Measurements from ENCODE around the gene RGP1.

RGP1 gene, protein sequence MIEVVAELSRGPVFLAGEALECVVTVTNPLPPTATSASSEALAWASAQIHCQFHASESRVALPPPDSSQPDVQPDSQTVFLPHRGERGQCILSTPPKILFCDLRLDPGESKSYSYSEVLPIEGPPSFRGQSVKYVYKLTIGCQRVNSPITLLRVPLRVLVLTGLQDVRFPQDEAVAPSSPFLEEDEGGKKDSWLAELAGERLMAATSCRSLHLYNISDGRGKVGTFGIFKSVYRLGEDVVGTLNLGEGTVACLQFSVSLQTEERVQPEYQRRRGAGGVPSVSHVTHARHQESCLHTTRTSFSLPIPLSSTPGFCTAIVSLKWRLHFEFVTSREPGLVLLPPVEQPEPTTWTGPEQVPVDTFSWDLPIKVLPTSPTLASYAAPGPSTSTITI

GRCh38 chr9:35748858-35749514, at the start of gene RGP1, which contains the start of gene GBA2:
Gene RGP1, plus strand, starts transcription at chr9:35749287. Its CDS starts 469 bp downstream, at chr9:35749756.
Gene GBA2, minus strand, starts transcription at chr9:35749228. Its CDS starts 524 bp downstream, at chr9:35748704.
- DNase-seq: peak; percentile 72

- DNase-seq: no peak
Measured at GRCh38 chr9:35700031-35700430, 49.1 kb upstream of the RGP1 start.

DNA sequence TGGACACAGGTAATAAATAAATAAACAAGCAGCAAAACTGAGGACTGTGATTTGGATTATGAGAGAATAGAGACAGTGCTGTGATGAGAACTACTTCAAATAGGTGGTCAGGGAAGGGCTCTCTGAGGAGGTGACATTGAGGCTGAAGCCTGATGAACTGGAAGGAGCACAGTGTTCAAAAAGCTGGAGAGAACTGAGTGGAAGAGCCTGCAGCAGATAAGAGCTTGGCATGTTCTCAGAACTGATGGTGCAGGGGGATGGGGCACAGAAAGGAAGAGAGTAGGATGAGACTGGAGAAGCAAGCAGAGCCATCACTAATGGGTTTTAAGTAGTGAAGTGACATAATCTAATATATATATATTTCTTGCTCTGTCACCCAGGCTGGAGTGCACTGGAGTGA, 48.1 kb upstream of the RGP1 start:
- no peak for DNase-seq

DNA sequence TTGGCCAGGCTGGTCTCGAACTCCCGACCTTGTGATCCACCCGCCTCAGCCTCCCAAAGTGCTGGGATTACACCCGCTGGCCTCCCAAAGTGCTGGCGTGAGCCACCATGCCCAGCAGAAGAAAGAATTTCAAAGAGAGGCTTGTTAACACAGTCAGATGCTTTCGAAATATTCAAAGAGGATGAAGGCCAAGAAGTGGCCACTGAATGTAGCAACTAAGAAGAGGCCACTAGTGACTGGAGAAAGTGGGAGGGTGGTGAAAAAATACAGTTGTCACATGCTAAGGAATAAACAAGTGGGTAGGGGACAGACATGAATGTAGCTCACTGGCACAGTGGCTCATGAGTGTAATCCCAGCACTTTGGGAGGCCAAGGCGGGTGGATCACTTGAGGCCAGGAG, 46.4 kb upstream of the RGP1 start:
- no peak for DNase-seq

DNA sequence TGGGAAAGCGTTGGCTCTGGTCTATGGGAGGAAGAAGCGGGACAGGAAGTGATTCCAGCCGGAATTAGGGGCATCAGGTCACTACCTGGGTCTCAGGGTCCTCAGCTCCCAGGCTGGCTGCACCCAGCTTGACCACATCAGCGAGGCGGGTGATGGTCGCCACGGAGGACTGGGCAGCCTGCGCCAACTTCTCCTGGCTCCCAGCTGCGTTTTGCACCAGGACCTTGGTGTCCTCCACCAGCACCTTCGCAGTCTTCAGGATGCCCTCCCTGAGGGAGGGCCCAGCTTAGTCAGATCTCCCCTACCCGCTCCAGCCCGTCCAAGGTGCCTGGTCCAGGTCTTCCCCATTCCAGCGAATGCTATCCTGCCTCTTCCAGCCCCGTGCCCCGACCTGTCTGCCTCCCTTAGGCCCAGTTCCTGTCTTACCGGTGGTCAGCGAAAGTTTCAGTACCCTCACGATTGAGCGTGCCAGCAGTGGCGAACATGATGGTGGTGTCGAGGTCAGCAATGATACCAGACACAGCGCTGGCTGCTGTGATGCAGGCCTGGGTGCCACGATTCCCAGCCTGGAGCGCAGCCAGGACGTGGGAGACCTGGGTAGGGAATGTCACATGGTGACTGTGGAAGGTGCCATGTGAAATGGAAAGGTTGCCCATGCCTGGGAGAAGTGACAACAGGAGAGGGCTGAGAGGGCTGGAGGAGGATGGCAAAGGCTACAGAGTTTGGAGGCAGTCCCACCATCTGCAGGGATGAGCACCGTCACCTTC, 45.0 kb upstream of the RGP1 start:
- no peak for DNase-seq

DNA sequence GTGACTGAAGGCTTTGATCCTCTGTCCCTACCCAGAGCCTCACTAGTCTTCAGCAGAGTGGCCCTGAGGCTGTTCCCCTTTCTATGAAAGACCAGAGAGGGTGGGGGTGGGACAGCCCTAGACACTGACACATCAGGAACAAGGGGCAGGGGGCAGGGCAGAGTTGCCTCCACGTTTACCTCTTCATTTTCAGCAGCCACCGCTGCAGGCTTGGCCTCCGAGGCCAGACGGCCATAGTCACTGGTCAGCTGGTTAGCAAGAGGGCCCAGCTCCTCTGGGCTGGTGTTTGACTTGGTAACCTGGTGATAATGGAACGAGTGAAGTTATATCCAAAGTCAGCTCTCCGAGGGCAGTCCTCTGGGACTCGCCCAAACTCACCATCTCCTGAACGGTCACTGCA, 43.7 kb upstream of the RGP1 start:
- DNase-seq: no peak

GRCh38 chr9:35705836-35706430, 43.2 kb upstream of the RGP1 start:
- DNase-seq: no peak

DNA sequence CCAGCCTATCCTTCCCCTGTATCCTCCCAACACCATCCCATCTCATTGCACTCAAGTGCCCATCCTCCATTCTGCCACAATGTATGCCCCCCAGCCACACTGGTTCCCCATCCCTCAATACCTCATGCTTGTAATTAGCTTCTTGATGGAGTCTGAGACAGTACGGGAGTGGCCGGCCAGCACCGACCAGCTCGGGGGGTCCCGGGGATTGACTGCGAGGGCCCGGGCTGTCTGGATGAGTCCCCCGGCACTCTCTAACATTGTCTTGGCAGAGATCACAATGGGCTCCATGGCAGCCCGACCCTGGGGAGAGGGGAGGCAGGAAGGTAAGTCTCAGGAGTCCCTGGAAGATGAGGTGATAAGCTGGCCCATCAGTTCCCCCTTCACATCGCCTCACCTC, 42.1 kb upstream of the RGP1 start:
- DNase-seq: no peak

GRCh38 chr9:35708146-35708545, 40.9 kb upstream of the RGP1 start:
- DNase-seq: no peak

DNA sequence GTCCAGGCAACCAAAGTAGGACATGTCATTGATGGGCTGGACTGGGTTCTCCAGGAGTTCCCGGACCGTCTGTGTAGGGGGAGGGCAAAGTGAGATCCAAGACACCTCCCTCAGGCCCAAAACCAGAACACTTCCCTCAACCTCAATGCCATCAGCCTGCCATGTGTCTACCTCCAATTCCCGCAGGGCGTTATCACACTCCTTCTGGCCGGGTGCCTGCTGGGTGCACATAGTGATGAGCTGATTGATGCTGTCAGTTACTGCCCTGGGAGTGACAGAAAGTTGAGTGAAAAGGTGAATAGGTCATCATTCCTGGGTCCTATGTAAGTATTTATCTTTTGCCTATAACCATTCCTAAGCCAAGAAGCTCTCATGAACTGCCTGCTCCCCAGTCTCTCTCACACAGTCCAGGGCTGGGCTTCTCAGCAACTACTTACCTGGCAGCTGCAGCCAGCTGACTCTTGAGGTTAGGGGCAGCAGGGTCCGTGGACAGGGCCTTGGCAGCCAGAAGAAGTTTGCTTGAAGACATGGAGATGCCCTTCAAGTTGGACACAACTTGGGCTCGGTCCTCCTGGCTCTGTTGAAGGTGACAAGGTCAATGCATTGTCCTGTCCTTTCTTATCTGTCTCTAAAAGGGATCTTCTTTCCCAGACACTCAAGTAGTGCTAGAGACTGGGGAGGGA, 38.1 kb upstream of the RGP1 start:
- DNase-seq: no peak

DNA sequence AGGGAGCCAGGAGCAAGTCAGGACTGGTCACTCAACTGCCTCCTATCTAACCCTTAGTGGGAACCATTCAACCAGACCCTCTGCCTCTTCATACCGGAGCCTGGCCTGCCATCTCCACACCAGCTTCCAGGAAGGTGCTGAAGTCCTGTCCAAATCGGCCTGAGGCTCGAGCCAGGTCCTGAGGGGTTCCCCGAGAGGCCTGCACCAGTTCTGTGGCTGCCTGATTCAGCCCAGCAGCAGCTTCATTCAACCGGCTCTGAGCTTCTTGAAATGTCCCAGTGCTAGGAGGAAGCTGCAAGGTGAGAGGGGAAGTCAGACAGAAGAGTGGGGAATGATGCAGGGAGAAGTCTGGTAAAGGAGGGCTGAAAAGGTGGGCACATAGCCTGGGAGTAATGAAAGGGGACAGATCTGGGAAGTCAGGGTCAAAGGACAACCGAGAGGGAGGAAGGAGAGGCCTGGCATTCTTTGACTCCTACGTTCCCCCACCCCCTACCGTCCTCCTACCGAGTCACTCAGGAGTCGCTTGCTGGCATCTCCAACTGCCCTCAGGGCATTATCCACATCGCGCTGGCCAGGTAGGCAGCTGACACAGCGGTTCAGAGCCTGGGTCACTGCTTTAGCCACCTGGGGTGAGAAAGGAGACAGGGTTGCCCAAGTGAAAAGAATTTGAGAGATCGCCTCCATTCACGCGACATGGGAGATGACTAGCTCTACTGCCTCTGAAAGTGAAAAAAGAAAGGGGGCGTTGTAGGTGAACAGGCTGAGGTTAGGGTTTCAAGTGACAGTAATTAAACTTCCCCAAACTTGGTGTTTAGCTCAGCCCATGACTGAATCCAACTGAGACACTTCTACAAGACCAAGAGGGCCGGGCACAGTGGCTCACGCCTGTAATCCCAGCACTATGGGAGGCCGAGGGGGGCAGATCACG, 37.3 kb upstream of the RGP1 start:
- DNase-seq: no peak

GRCh38 chr9:35712762-35713400, 36.2 kb upstream of the RGP1 start:
- no peak for DNase-seq

DNA sequence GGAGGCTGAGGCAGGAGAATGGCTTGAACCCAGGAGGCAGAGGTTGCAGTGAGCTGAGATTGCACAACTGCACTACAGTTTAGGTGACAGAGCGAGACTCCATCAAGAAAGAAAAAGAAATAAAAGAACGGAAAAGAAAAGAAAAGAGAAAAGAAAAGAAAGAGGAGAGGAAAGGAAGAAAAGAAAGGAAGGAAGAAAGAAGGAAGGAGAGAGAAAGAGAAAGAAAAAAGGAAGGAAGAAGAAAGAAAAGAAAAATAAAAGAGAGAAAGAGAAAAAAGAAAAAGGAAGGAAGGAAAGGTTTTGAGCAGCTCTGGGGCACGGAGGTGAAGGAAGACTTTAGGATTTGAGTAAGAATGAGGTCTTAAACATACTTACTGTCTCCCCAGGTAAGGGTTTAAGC, 35.5 kb upstream of the RGP1 start:
- no peak for DNase-seq

DNA sequence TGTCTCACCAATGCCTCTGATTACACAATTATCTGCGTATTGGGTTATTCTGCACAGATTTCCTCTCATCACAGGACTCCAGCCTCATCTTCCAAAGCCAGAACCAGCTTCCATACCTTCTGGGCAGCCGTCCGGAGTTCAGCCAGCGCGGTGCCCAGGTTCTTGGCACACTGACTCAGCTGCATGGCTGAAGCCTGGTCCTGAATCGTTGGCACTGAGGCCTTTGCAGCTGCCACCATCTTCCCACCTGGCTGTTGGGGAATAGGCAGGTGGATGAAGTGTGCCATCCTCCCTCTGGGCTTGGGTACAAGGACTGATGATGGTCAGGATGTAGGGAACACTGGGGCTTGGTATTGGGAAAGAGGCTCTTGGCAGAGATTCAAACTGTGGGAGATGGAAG, 35.0 kb upstream of the RGP1 start:
- DNase-seq: no peak

GRCh38 chr9:35714579-35715252, 34.4 kb upstream of the RGP1 start:
- DNase-seq: no peak

DNA sequence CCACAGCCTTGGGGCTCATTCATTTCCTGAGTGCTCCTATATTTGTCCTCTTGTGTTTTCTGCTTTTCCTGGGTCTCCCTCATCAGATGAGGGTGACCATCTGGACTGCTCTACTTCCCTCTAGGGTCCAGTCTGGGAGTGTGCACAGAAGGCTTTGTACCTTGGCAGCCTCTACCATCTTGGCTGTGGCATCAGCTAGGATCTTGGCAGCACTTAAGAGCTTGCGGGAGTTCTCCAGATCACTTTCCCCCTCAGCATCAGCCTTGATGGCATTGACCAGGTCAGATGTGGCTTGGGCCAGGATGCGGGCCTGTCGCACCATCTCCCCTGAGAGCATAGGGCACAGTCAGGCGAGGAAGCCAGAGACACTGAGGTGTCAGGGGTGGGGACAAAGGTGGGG, 32.9 kb upstream of the RGP1 start:
- DNase-seq: no peak

DNA sequence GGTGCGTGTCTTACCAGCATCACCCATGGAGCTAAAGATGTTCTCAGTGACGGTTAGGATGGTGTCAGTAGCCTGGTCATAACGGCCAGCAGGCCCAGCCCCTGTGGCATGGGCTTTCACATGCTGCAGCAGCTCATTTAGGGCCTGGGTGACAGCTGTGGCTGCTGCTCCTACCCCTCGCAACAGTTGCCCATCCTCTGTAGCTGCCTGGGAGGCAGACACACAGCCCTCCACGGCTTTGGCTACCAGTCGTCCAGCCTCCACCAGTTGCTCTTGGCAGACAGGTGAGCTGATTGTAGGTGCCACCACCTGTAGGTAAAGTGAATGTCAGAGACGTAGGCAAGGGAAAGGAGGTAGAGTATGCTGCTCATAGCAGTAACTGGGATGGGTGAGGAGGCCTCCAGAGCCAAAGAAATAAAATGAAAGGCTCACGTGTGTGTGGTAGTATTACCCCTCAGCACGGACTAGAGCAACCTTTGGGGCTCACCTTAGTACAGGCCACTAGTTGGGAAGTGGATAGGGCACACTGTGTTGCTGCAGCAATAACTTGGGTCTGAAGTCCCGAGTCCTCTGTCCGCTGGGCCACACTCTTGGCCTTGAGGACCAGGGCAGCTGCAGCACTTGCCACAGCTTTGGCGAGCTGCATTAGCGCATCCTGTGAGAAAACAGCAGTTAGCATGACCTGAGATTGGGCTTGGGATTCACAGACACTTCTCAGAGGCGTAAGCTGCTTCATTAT, 31.8 kb upstream of the RGP1 start:
- no peak for DNase-seq

DNA sequence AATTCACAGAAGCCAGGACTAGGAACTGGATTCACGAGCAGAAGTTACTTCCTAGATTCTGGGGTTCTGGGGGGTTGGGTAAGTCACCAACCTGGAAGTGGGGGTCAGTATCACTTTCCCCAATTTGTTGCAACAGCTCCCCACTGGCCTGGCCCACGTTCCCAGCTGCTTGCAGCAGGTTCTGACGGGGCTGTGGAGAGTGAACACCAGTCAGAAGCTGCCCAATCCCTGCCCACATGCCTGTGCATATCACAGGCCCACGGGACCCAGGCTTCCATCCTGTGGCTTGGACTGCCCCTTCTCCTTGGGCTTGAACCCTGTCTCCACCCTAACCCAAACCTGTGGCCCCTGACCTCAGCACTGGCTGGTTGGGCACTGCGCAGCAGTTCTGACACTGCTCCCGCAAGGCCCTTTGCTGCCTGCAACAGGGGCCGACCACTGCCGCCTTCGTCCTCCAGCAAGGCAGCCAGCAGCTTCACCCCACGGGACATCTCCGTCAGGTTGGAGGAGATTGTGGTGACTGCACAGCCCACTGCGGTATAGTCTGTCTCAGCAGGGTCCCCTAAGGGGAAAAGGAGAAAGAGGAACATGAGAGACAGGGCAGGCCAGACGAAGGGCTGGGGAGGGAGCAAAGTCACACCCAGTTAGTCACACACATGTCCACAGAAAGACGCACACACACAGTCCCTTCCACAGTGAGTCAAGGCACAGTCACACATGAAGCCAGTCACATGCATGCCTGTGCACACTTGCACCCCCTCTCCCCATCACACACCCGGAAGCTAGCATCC, 30.2 kb upstream of the RGP1 start:
- no peak for DNase-seq

DNA sequence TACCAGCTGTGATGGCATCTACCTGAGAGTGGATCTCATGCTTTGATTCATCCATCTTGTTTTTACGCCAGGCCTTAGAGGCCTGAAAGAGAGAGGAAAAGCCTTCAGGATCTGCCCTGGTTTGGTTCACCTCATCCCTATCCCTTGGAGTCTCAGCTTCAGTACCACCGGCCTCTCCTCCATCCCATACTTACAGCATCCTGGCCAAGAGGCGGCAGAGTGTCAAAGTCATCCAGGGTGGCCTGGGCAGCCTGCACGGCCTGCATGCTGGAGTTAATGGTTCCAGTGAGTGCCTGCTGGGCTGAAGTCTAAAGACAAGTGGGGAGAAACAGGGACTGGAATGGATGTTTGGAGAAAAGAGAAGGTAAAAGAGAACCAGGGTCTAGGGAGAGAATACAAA, 29.5 kb upstream of the RGP1 start:
- DNase-seq: no peak

Data from activated T-cell treated with anti-CD3 and anti-CD28 coated beads, Interleukin-2, amount 50 U/mL, for 1 hour (primary cell).